HEK293 (cell line): Measurements from ENCODE around the gene MAP2.

ENCODE experiments used
- CTCF ChIP-seq: fragments of 450-650 bp; formaldehyde crosslinking; IDR thresholded peaks from 2 replicates; pipeline ENCODE4 v1.5.1; 2016; ENCODE audit warnings: missing biosample characterization, missing genetic modification characterization
- PRDM6 ChIP-seq: fragments of 450-650 bp; formaldehyde crosslinking; IDR thresholded peaks from 2 replicates; pipeline ENCODE4 v1.5.1; 2017; ENCODE audit warnings: missing biosample characterization, missing genetic modification characterization
- TCF7L2 ChIP-seq: IDR thresholded peaks from 2 replicates; pipeline ENCODE4 v1.6.1; 2011; ENCODE audit warnings: low read depth, mild to moderate bottlenecking, inconsistent platforms, low read length, moderate library complexity, borderline replicate concordance
- ZBTB11 ChIP-seq: fragments of 450-650 bp; formaldehyde crosslinking; conservative IDR thresholded peaks from 2 replicates; pipeline ENCODE4 v1.5.1; 2016; ENCODE audit warnings: low read depth, missing biosample characterization, missing genetic modification characterization
- ZBTB7A ChIP-seq: fragments of 450-650 bp; formaldehyde crosslinking; IDR thresholded peaks from 2 replicates; pipeline ENCODE4 v1.5.1; 2016; ENCODE audit warnings: low read depth, missing biosample characterization, missing genetic modification characterization

GRCh38 chr2:209614690-209615369 lies 191.0 kb downstream of the MAP2 start:
- TF ChIP-seq TCF7L2, result no peak
- TF ChIP-seq ZBTB11, result no peak
- no peak for TF ChIP-seq PRDM6 (tag by site-specific recombination)
- no peak for TF ChIP-seq CTCF (tag by site-specific recombination)
- TF ChIP-seq ZBTB7A (tag by site-specific recombination), result no peak
